ENCODE results near the gene ERCC6L.
A peak's percentile ranks its signal among the peaks of the same experiment; 100 is the strongest.

The ERCC6L gene

GRCh38 chrX:72238721-72239475, at the start of gene ERCC6L:
Gene ERCC6L, minus strand, starts transcription at chrX:72239027. Its CDS starts 116 bp downstream, at chrX:72238911.
- peak; percentile 75 for DNase-seq (ENCODE audit: low read depth)

- no peak for DNase-seq (ENCODE audit: low read depth)
Observed at GRCh38 chrX:72282302-72282701, 43.5 kb upstream of the ERCC6L start.

- no peak for DNase-seq (ENCODE audit: low read depth)
Observed at GRCh38 chrX:72280321-72280845, 41.6 kb upstream of the ERCC6L start.

- DNase-seq (ENCODE audit: low read depth), result no peak
Observed at GRCh38 chrX:72276478-72276953, 37.7 kb upstream of the ERCC6L start.

GRCh38 chrX:72274526-72274925, 35.7 kb upstream of the ERCC6L start:
- DNase-seq (ENCODE audit: low read depth), result no peak

- DNase-seq (ENCODE audit: low read depth), result no peak
Observed at GRCh38 chrX:72273718-72274117, 34.9 kb upstream of the ERCC6L start.

- DNase-seq (ENCODE audit: low read depth), result no peak
Observed at GRCh38 chrX:72272868-72273267, 34.0 kb upstream of the ERCC6L start.

- DNase-seq (ENCODE audit: low read depth), result no peak
Observed at GRCh38 chrX:72271812-72272211, 33.0 kb upstream of the ERCC6L start.

- DNase-seq (ENCODE audit: low read depth), result no peak
Observed at GRCh38 chrX:72271091-72271788, 32.4 kb upstream of the ERCC6L start.

- DNase-seq (ENCODE audit: low read depth), result no peak
Observed at GRCh38 chrX:72270316-72270866, 31.6 kb upstream of the ERCC6L start.

- no peak for DNase-seq (ENCODE audit: low read depth)
Observed at GRCh38 chrX:72269671-72270251, 30.9 kb upstream of the ERCC6L start.

- no peak for DNase-seq (ENCODE audit: low read depth)
Observed at GRCh38 chrX:72268597-72269365, 30.0 kb upstream of the ERCC6L start.

GRCh38 chrX:72265263-72265662, 26.4 kb upstream of the ERCC6L start:
- no peak for DNase-seq (ENCODE audit: low read depth)

GRCh38 chrX:72262077-72262476, 23.2 kb upstream of the ERCC6L start:
- no peak for DNase-seq (ENCODE audit: low read depth)

- no peak for DNase-seq (ENCODE audit: low read depth)
Observed at GRCh38 chrX:72260448-72260847, 21.6 kb upstream of the ERCC6L start.

GRCh38 chrX:72258174-72258573, 19.3 kb upstream of the ERCC6L start:
- DNase-seq (ENCODE audit: low read depth), result peak; percentile 56

GRCh38 chrX:72255864-72256263, 17.0 kb upstream of the ERCC6L start:
- DNase-seq (ENCODE audit: low read depth), result no peak

GRCh38 chrX:72255445-72255844, 16.6 kb upstream of the ERCC6L start:
- no peak for DNase-seq (ENCODE audit: low read depth)

GRCh38 chrX:72254816-72255215, 16.0 kb upstream of the ERCC6L start:
- DNase-seq (ENCODE audit: low read depth), result no peak

GRCh38 chrX:72253686-72254085, 14.9 kb upstream of the ERCC6L start:
- no peak for DNase-seq (ENCODE audit: low read depth)

- peak; percentile 16 for DNase-seq (ENCODE audit: low read depth)
Observed at GRCh38 chrX:72247206-72247942, 8.5 kb upstream of the ERCC6L start.

Measured in fibroblast of the conjunctiva (primary cell).